Spleen (tissue), 7 donors: ENCODE measurements around the gene SUSD4.

Source experiments
- POLR2AphosphoS5 ChIP-seq, 3 donors: sonication (generic); formaldehyde crosslinking; IDR thresholded peaks; one replicate each; pipeline ENCODE4 v1.5.1; 2017; ENCODE audit warnings: antibody characterized with exemption in 3 of 3
- TF ChIP-seq, protein P1 (sequence below), 11 experiments: fragments of 200-600 bp in 7 of 11; fragments of 450-650 bp in 4 of 11; sonication (generic) in 4 of 11; IDR thresholded peaks in 8 of 11; conservative IDR thresholded peaks in 3 of 11; 1 replicate in 7 of 11; 2 replicates in 4 of 11; pipeline versions ENCODE4 v1.4.0 to v1.8.0; 2016 to 2021; ENCODE audit warnings: antibody characterized with exemption in 11 of 11, inconsistent platforms in 4 of 11, mild to moderate bottlenecking in 1 of 11
- donor health status: DM: no; HTN: no; CAD: no; lungs with moderate emphysema.
- donor health status: DM: no; HTN: no; CAD: no.
- donor health status: DM: no; HTN: no; CAD: no.

GRCh38 chr1:223290397-223290796 lies 73.6 kb downstream of the SUSD4 start:
- TF ChIP-seq POLR2AphosphoS5 (IDR thresholded peaks at IDR 0.05): no peak
- TF ChIP-seq, protein P1, sequence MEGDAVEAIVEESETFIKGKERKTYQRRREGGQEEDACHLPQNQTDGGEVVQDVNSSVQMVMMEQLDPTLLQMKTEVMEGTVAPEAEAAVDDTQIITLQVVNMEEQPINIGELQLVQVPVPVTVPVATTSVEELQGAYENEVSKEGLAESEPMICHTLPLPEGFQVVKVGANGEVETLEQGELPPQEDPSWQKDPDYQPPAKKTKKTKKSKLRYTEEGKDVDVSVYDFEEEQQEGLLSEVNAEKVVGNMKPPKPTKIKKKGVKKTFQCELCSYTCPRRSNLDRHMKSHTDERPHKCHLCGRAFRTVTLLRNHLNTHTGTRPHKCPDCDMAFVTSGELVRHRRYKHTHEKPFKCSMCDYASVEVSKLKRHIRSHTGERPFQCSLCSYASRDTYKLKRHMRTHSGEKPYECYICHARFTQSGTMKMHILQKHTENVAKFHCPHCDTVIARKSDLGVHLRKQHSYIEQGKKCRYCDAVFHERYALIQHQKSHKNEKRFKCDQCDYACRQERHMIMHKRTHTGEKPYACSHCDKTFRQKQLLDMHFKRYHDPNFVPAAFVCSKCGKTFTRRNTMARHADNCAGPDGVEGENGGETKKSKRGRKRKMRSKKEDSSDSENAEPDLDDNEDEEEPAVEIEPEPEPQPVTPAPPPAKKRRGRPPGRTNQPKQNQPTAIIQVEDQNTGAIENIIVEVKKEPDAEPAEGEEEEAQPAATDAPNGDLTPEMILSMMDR (IDR thresholded peaks at IDR 0.05 in 8 of 11, conservative IDR thresholded peaks at IDR 0.05 in 3 of 11): no peak
